ENCODE data around the gene PRM1. TPM values are rescaled to one million over a fixed set of nuclear protein-coding genes. Genes with fewer than 3 reads are reported as not detected.

The PRM1 gene
- total RNA-seq, 1 experiment from 2014 or later, result not detected

DNA sequence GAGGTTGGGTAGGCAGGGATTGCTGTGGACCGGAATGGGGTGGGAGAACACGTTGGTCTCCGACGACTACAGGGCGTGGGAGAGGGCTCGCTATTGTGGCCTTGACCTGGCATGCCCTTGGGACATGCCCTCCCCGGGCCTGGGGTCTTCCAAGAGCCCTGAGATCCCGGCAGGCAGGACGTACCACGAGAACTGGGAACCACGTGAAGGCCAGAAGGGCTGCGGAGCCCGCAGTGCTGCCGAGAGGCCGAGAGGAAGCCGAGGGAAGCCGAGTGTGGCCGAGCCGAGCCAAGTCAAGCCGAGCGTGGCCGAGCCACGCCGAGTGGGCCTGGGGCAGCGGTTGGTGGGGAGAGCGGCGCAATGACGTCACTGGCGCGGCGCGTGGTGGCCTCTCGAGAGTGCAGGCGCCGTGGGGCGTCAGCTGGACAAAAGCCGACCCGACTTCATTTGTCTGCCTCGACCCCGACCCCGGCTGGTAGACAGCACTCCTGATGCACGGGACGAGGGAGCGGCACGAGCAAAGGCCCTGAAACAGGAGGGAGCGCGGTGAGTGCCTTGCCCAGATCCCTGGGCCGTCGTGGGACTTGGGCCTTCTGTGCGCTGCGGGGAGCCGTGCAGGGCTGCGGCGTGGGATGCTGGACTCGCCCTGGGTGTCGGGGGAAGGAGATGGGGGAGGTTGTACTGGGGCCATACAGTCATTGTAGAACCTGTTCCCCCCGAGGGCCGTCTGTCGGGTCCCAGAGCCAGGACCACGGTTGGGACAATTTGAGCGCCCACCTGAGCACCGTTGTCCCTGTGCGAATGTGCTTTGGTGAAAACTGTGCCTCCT is 31.7 kb downstream of the PRM1 start:
- in situ Hi-C loops (cut with HindIII; ENCODE audit: low pct_unique_long_range_greater_than_20kb, low sequenced_read_pairs), result no loop called here
- BruUV-seq (replicated peaks), result no TSS peak

DNA sequence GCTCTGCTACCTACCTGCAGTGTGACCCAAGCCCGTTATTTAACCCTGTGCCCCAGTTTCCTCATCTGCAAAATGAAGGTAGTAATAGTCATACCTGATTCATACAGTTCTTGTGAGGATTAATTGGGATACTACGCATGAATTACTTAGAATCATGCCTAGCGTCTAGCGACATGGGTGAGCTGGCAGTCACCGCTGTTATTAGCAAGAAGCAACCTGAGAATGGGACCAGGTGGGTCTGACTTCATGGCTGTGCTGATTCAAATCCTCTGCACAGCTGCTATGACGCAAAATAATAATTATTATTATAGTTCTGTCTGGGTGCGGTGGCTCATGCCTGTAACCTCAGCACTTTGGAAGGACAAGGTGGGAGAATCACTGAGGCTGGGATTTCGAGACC is 33.0 kb downstream of the PRM1 start:
- intact Hi-C loops (cut with micrococcal nuclease; ENCODE audit: unreplicated experiment), result no loop called here
- BruUV-seq (replicated peaks), result no TSS peak
- POLR2A ChIA-PET, result no interaction called here

More for the DNA sequence above, 31.7 kb downstream of the PRM1 start:
- Histone ChIP-seq H3K4me1 (ENCODE audit: control insufficient read depth, insufficient read depth, low read length) (peaks cover 6% of the 10 kb centered on the region; the same call in 1 of the 2 replicates), H3K27me3 (ENCODE audit: control insufficient read depth, insufficient read depth, low read length) (no peaks in the 10 kb centered on the region), H3K9me3 (ENCODE audit: control insufficient read depth, insufficient read depth, low read depth, low read length) (no peaks in the 10 kb centered on the region), H3K4me3 (ENCODE audit: low read depth in 2 of 2, low read length in 2 of 2) (no peak overlapping the region), H3K36me3 (ENCODE audit: control insufficient read depth, insufficient read depth, low read length) (no peaks in the 10 kb centered on the region), H3K27ac (ENCODE audit: low read length) (no peak overlapping the region)
- intact Hi-C loops (cut with micrococcal nuclease; ENCODE audit: unreplicated experiment), result no loop called here
- CTCF ChIA-PET, result no interaction called here
- TF ChIP-seq, protein P1, sequence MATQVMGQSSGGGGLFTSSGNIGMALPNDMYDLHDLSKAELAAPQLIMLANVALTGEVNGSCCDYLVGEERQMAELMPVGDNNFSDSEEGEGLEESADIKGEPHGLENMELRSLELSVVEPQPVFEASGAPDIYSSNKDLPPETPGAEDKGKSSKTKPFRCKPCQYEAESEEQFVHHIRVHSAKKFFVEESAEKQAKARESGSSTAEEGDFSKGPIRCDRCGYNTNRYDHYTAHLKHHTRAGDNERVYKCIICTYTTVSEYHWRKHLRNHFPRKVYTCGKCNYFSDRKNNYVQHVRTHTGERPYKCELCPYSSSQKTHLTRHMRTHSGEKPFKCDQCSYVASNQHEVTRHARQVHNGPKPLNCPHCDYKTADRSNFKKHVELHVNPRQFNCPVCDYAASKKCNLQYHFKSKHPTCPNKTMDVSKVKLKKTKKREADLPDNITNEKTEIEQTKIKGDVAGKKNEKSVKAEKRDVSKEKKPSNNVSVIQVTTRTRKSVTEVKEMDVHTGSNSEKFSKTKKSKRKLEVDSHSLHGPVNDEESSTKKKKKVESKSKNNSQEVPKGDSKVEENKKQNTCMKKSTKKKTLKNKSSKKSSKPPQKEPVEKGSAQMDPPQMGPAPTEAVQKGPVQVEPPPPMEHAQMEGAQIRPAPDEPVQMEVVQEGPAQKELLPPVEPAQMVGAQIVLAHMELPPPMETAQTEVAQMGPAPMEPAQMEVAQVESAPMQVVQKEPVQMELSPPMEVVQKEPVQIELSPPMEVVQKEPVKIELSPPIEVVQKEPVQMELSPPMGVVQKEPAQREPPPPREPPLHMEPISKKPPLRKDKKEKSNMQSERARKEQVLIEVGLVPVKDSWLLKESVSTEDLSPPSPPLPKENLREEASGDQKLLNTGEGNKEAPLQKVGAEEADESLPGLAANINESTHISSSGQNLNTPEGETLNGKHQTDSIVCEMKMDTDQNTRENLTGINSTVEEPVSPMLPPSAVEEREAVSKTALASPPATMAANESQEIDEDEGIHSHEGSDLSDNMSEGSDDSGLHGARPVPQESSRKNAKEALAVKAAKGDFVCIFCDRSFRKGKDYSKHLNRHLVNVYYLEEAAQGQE (IDR thresholded peaks at IDR 0.05; ENCODE audit: insufficient read depth in 1 of 2, low read depth in 2 of 2, low read length in 1 of 2), result no peak
- TF ChIP-seq SIN3A (IDR thresholded peaks at IDR 0.05; ENCODE audit: borderline replicate concordance, insufficient read depth, low read depth, low read length), result no peak
- TF ChIP-seq, protein P2, sequence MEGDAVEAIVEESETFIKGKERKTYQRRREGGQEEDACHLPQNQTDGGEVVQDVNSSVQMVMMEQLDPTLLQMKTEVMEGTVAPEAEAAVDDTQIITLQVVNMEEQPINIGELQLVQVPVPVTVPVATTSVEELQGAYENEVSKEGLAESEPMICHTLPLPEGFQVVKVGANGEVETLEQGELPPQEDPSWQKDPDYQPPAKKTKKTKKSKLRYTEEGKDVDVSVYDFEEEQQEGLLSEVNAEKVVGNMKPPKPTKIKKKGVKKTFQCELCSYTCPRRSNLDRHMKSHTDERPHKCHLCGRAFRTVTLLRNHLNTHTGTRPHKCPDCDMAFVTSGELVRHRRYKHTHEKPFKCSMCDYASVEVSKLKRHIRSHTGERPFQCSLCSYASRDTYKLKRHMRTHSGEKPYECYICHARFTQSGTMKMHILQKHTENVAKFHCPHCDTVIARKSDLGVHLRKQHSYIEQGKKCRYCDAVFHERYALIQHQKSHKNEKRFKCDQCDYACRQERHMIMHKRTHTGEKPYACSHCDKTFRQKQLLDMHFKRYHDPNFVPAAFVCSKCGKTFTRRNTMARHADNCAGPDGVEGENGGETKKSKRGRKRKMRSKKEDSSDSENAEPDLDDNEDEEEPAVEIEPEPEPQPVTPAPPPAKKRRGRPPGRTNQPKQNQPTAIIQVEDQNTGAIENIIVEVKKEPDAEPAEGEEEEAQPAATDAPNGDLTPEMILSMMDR (IDR thresholded peaks at IDR 0.05), result no peak
- TF ChIP-seq POLR2AphosphoS5 (IDR thresholded peaks at IDR 0.05; ENCODE audit: low read depth, low read length), result no peak
- TF ChIP-seq TCF7L2 (IDR thresholded peaks at IDR 0.05; ENCODE audit: low read depth, low read length), result no peak
- DNase-seq (ENCODE audit: low read depth, low spot score), result no peak
- POLR2A ChIA-PET, result no interaction called here
- ATAC-seq, result no peak

More for the DNA sequence above, 33.0 kb downstream of the PRM1 start:
- ATAC-seq, result no peak
- CTCF ChIA-PET, result no interaction called here
- in situ Hi-C loops (cut with HindIII; ENCODE audit: low pct_unique_long_range_greater_than_20kb, low sequenced_read_pairs), result no loop called here
- no peaks in the 10 kb centered on the region for H3K4me1 ChIP-seq (ENCODE audit: control insufficient read depth, insufficient read depth, low read length)
- DNase-seq (ENCODE audit: low read depth, low spot score), result no peak
- H3K27me3 ChIP-seq (ENCODE audit: control insufficient read depth, insufficient read depth, low read length), result no peaks in the 10 kb centered on the region
- no peak overlapping the region for H3K27ac ChIP-seq (ENCODE audit: low read length)
- no peaks in the 10 kb centered on the region for H3K36me3 ChIP-seq (ENCODE audit: control insufficient read depth, insufficient read depth, low read length)
- H3K9me3 ChIP-seq (ENCODE audit: control insufficient read depth, insufficient read depth, low read depth, low read length), result no peaks in the 10 kb centered on the region
- no peak for TF ChIP-seq TCF7L2 (IDR thresholded peaks at IDR 0.05; ENCODE audit: low read depth, low read length)
- TF ChIP-seq POLR2AphosphoS5 (IDR thresholded peaks at IDR 0.05; ENCODE audit: low read depth, low read length), result no peak
- TF ChIP-seq SIN3A (IDR thresholded peaks at IDR 0.05; ENCODE audit: borderline replicate concordance, insufficient read depth, low read depth, low read length), result no peak
- TF ChIP-seq, protein P1 (IDR thresholded peaks at IDR 0.05; ENCODE audit: insufficient read depth in 1 of 2, low read depth in 2 of 2, low read length in 1 of 2), result no peak
- TF ChIP-seq, protein P2 (IDR thresholded peaks at IDR 0.05), result no peak
- no peak overlapping the region for H3K4me3 ChIP-seq (ENCODE audit: low read depth in 2 of 2, low read length in 2 of 2)

Data from Panc1 (cell line).